Measurements from ENCODE around the gene ULBP3.
A peak's percentile ranks its signal among the peaks of the same experiment; 100 is the strongest.

The ULBP3 gene

DNA sequence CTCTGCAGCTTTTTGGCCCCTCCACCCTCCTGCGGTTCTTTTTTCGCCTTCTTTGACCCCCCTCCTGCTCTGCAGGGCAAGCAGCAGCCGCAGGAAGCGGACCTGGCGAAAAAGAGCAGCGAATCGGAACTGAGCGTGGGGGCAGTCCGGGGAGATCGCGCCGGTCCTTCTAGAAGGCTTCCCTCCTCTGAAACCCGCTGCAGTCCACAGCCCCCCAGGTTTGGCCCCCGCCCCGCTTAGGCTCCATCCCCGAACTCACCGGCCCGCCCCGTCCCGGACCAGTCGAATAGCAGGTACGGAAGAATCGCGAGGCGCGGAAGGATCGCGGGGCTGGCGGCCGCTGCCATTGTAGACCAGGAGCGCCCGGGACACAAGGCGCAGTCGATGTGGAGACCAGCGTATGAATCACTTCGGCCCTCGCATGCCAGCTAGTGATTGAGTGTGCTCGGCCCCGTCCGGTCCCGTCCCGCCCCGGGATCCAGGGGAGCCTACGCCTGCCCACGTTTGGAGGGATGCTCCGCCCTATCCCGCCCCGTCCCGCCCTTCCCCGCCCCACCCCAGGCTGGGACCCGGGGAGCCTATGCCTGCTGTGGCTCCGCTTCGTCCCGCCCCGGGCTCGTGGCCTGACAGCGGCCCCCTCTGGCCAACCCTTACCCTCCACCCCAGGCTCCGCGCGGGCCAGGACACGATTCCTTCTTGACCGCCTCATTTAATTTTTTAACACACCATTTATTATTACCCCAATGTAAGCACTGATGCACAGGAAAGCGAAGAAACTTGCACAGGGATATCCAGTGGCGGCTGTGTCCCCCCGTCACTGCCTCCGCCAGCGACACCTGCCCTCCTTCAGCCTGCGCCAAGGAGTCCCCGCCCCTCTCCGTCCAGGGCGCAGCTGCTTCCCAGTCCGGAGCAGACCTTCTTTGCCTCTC lies at the start of gene ULBP3:
Gene ULBP3 (minus strand): TSS at position 402 of the 929 bp plus-strand sequence. CDS start 55 bp downstream, at position 347.
- DNase-seq (ENCODE audit: low read depth) = peak; percentile 86
- peak; percentile 63 for TF ChIP-seq CTCF (conservative IDR thresholded peaks at IDR 0.05; ENCODE audit: low read depth, low read length)
- H3K4me3 ChIP-seq (ENCODE audit: low read length) = peak within 1 kb of the TSS; percentile 74

GRCh38 chr6:150118627-150119026 lies 49.7 kb upstream of the ULBP3 start:
- TF ChIP-seq CTCF (conservative IDR thresholded peaks at IDR 0.05; ENCODE audit: low read depth, low read length) = no peak
- H3K4me3 ChIP-seq (ENCODE audit: low read length) = no peak overlapping the region
- no peak for DNase-seq (ENCODE audit: low read depth)

- DNase-seq (ENCODE audit: low read depth) = no peak
- no peak for TF ChIP-seq CTCF (conservative IDR thresholded peaks at IDR 0.05; ENCODE audit: low read depth, low read length)
- H3K4me3 ChIP-seq (ENCODE audit: low read length) = no peak overlapping the region
These were observed 49.3 kb upstream of the ULBP3 start for GRCh38 chr6:150118203-150118602.

DNA sequence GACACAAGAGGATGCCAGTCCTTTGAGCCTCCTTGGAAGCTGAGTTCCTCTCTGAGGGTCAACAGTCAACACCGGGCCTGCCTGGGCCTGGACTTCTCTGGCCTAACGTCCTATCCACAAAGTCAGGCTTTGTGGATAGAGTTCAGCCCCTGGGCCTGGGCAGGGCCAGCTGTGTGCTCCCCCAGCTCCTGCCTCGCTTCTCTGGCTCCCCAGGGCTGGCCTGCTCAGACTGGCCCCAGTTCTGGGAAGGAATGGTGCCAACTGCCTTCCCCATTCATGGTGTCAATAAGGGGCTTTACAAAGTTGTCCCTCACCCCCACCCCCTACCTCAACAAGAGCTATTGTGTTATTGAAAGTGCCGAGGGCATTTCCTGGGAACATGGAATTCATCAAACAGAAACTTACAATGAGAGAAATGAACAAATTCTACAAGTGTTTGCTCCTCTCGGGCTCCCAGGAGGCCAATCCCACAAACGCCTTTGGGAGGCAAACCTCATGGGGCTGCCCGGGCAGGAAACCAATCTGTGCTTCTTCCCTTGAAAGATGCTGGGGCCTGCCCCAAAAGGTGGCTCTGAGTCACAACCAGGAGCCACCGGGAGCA lies 47.4 kb upstream of the ULBP3 start:
- TF ChIP-seq CTCF (conservative IDR thresholded peaks at IDR 0.05; ENCODE audit: low read depth, low read length) = no peak
- DNase-seq (ENCODE audit: low read depth) = no peak
- H3K4me3 ChIP-seq (ENCODE audit: low read length) = no peak overlapping the region

GRCh38 chr6:150115769-150116168 lies 46.8 kb upstream of the ULBP3 start:
- TF ChIP-seq CTCF (conservative IDR thresholded peaks at IDR 0.05; ENCODE audit: low read depth, low read length) = no peak
- H3K4me3 ChIP-seq (ENCODE audit: low read length) = no peak overlapping the region
- no peak for DNase-seq (ENCODE audit: low read depth)

DNA sequence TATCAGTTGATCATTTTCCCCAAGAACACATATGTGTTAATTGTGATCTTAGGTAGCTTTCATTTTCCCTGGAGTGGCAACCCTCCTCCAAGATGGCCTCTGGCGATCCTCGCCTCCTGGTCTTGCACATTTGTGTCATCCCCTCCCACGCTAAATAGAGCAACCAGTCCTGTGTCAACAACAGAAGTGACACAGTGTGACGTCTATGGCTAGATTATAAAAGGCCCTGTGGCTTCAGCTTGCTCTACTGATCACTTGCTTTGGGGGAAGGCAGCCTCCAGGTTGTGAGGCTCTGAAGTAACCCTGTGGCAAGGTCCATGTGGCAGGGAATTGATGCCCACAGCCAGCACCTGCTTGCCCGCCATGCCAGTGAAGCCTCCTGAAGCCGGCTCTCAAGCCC lies 43.3 kb upstream of the ULBP3 start:
- no peak for TF ChIP-seq CTCF (conservative IDR thresholded peaks at IDR 0.05; ENCODE audit: low read depth, low read length)
- H3K4me3 ChIP-seq (ENCODE audit: low read length) = no peak overlapping the region
- DNase-seq (ENCODE audit: low read depth) = no peak
